GM21515 (cell line): ENCODE results near the gene ADA.
"Not testable (repeated sequence)": the region's sequence is repeated elsewhere in the genome, so short reads cannot be mapped to it uniquely, and the experiment has no call there.

Experiments
- ATAC-seq: cut with Tn5 transposase; IDR thresholded peaks from one replicate; pipeline ENCODE4 v1.9.1; 2021; ENCODE audit not compliant: unreplicated experiment

The ADA gene

DNA sequence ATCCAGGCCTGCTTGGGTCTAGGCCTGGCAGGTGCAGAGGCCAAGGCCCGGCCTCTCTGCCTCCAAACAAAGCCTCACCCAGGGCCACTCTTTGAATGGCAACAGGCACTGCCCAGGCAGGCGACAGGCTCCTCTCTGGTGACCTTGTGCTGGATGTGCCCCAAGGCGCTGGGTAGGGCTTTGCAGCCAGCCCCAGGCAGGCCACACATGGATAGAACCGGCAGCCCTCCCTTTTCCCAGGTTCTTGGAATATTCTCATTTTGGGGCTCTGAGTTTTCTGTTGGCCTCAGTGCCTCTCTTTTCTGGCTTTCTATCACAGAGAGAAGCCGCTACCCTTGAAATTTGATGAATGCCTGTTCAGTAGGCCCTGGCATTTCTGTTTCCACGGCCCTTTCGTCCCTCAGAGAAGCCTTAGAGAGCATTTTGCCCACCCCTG, 50.2 kb downstream of the ADA start:
- no peak for ATAC-seq

GRCh38 chr20:44600758-44601201, 50.7 kb downstream of the ADA start:
- no peak for ATAC-seq

DNA sequence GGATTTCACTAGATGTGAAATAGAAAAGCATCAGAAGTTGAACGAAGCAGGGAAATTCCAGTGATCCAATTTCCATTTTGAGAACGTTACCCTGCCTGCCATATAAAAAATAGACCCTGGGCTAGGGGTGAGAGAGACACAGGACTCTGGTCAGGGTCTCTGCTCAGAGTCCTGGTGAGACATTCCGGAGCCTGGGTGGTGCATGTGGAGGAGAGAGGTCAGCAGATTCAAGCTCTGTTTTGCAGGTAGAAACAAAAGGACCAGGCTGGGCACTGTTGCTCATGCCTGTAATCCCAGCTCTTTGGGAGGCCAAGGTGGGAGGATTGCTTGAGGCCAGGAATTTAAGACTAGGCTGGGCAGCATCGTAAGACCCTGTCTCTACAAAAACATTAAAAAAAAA, 51.2 kb downstream of the ADA start:
- ATAC-seq, result no peak

GRCh38 chr20:44599715-44600114, 51.8 kb downstream of the ADA start:
- no peak for ATAC-seq

GRCh38 chr20:44598423-44599305, 52.8 kb downstream of the ADA start:
- ATAC-seq, result no peak

DNA sequence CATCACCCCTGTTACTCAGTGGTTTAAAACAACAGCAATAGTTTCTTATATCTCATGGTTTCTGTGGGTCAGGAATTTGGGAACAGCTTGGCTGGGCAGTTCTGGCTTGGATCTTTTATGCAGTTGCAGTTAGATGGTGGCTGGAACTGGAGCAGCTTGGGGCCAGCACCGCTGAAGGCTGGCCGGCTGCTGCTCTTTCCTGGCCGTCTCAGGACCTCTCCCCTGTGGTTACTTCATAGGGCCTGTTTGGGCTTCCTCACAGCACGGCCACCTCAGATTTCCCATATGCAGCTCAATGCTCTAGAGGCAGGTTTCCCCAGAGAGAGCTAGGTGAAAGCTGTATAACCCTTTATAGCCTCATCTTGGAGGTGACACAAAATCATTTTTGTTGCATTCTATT, 53.6 kb downstream of the ADA start:
- no peak for ATAC-seq

DNA sequence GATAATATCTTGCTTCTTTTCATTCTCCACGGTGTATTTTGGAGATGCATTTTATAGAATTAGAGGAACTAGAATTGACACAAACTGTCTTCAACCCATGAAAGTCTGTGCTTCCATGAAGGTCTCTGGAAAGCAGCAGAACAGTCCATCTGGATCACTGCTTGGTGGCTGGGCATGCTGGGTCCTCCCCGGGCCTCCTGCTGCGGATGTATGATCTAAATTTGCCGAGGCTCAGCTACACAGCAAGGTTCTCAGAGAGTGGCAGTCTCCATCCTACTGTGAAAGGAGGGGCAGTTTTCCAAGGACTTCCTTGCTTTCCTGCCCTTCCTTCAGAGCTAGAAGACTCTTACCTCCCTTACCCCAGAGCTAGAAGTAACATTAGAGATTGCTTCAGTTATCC, 54.0 kb downstream of the ADA start:
- ATAC-seq, result no peak

DNA sequence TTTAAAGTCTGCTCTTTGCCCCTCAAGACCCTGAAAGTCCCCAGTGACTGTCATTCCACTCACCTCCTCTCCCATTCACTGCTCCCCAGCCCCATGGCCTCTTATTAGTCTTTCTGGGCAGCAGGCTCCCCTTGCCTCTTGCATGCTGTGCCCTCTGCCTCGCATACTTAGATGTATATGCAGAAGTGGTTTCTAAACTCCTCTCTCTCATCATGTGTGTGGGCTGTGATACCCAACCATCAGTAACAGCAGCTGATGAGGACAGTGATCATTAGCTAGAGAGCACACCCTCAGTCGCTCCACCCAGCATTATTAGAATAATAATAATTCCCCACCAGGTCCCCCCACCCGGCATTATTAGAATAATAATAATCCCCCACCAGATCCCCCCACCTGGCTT, 54.6 kb downstream of the ADA start:
- no peak for ATAC-seq

GRCh38 chr20:44596010-44596409, 55.5 kb downstream of the ADA start:
- ATAC-seq, result no peak

DNA sequence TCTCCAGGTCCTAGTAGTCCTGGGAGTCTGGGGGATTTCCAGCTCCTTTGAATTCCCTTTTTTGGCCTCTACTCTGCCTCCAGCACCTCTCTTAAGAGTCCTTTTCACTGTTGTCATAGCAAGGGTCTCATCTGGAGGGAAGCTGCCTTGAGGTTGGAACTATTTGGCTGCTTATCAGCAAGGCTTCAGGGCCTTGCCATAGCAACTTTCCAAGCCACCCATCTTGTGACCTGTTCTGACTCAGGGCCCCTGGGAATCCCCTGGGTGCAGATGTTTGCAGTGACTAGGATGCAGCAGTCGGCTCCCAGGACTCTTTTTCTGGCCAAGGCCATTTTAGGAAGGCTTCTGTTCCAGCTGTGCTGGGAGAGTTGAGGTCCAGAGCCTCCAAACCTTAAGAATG, 56.8 kb downstream of the ADA start:
- ATAC-seq, result no peak

- no peak for ATAC-seq
Observed at GRCh38 chr20:44593751-44594150, 57.7 kb downstream of the ADA start.

GRCh38 chr20:44592366-44592765, 59.1 kb downstream of the ADA start:
- ATAC-seq, result no peak

DNA sequence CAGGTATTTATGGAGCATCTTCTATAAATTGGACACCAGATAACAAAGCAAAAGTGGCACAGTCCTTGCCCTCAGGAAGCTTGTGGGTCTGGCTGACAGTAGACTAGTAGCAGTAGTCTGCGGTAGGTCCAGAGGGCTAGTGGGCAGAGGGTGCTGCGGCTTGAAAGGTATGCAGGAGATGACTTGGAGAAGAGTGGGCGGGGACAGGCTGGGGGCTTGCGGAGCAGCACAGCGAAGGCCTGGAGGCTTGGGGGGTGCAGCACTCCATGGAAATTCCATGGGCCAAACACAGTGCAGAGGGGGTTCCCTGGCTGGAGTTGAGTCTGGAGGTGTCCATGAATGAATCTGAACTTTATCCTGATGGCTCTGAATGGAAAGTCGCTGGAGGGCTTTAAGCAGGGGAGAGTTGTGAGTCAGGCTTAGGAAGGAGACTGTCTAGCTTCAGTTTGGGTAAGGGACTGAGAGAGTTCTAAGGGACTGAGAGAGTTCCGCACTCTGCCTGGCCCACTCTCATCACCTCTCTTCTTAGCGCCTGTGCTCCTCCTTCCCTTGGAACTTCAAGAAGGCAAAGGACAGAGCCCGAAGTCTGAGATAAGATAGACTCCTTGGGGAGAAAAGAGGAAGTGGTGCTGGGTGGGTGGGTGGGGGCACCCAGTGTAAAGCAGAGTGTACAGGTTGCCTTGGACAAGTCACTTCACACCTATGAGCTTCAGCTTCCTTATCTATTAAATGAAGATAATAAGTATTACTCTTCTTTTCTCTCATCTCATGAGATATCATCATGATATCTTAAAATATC, 60.3 kb downstream of the ADA start:
- no peak for ATAC-seq

DNA sequence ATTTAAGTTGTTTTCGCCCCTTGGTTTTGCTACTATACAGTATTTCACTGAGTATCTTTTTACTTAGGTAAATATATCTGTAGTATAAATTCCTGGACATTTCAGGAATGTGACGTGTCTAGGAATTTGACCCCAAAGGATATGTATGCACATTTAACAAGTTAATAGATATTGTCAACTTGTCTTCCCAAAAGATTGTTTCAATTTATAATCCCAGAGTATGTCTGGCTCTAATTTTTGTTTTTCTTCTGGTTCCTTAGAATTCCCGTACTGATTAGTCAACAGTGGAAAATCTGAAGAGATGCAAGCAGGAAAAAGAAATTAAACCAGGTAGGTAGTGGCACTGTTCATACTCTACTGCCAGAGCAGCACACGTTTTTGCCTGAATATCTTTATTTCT, 62.0 kb downstream of the ADA start:
- no peak for ATAC-seq

DNA sequence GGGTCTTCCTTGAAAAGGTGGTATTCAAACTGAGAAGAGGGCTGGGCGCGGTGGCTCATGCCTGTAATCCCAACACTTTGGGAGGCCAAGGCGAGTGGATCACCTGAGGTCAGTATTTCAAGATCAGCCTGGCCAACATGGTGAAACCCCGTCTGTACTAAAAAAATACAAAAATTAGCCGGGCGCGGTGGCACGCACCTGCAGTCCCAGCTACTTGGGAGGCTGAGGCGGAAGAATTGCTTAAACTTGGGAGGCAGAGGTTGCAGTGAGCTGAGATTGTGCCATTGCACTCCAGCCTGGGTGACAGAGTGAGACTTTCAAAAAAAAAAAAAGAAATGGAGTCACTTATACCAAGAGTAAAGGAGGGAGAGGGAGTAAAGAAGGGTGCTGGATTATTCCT, 63.2 kb downstream of the ADA start:
- ATAC-seq, result not testable (repeated sequence)

DNA sequence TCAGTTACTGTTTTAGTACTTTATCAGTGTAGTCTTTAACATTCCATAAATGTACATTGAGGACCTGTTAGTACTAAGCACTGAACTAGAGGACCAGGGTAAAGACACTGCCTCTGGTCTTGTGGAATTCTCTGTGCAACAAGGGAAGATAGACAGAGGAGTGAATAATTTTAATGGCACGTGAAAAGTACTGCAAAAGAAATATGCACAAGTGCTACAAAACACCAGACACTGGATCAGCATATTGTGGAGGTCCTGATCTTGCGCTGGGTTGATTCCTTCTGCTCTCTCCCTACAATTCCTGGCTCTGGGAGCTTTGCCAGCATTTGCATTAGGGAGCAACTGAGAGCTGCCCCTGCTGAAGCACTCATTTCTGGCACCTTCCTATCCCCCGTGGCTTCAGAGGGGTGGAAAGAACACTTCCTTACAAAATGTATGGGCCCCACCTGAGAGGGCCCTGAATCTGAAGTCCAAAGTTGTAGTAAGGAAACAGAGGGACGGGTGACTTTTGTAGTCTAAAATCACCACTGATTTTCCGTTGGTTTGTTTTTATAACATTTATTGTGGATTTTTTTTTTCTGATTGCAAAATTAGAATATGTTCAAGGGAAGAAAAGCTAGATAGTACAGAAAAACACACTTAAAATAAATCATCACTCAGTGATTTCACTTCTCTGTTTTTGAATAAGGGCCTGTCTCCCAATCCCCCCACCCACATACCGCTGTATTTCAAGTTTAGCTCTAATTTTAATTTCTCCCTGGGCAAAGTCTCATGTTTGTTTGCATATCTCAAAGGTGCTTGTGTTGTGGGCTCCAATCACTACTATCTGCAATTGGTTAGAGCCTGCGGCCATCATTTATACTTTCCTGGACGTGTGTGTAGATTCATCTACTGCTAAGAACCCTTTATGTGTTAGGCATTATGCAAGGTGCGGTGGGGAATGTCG, 64.2 kb downstream of the ADA start:
- ATAC-seq, result no peak

DNA sequence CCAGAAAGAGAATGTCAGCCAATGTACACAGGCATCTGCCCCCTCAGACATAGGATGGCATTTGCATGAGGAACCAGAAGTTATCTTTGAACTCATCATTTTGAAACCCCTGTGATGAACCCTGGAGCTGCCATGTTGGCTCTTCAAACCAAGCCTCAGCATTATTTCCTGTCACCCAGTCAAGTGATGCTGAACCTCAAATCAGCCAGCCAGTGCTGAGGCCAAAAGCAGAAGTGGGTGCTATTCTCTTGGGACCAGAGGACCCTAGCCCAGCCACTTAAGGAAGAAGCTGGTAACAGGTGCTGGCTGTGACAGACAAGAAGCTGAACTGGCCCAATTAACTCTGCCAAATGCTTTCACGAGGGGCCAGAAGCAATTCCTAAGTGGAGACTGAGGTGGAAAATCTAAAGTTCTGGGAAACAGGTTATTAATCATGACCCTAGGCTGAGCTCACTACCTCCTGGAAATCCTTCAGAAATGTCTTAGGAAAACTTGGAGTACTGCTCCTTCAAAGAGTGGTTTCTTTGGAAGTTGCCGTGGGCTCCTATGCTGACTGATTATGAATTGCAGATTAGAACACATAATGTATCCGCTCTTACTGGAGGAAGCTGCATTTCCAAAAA, 65.1 kb downstream of the ADA start:
- peak; percentile 55 for ATAC-seq

GRCh38 chr20:44585057-44585963, 66.2 kb downstream of the ADA start:
- ATAC-seq, result no peak

GRCh38 chr20:44584162-44584561, 67.3 kb downstream of the ADA start:
- no peak for ATAC-seq

DNA sequence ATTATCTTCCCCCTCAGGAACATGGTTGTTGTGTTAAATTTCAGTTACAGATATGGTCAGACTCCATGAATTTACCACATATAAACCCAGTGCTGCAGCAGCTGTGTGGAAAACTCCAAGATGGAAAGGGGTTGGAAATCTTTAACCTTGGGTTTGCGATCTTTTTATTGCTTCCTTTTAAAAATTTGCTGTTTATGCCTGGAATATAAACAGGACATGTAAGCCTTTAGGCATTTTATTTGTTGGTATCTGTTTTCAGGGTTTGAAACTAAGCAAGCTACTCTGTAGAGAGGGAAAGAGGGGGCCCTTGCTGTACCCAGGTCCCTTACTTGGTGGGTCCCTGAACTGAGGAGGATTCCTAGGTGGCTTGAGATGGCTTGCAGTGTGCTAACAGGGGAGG, 68.3 kb downstream of the ADA start:
- ATAC-seq, result no peak
